Bronchial epithelial cell (primary cell): Measurements from ENCODE around the gene CCDC158. TPM values are rescaled to one million over a fixed set of nuclear protein-coding genes. Genes with fewer than 3 reads are reported as not detected.
A peak's percentile ranks its signal among the peaks of the same experiment; 100 is the strongest.

Source experiments
- DNase-seq: peaks from one replicate; pipeline ENCODE4 v3.0.0-alpha.2; 2010; ENCODE audit warnings: low read depth
- FAIRE-seq: peaks from 2 replicates; lab custom pipeline; 2011; peaks lifted over from hg19 to GRCh38; lab: Jason Lieb, UNC
- H3K27me3 ChIP-seq: 2 replicates; pipeline ENCODE4 v1.5.1; 2011; ENCODE audit warnings: low read length; ENCODE audit not compliant: control insufficient read depth, insufficient read depth
- H3K36me3 ChIP-seq: 2 replicates; pipeline ENCODE4 v1.5.1; 2011; ENCODE audit warnings: low read length; ENCODE audit not compliant: control insufficient read depth, insufficient read depth
- H3K4me3 ChIP-seq: 2 replicates; pipeline ENCODE4 v1.5.1; 2011; ENCODE audit warnings: mild to moderate bottlenecking, low read depth, low read length, control low read depth
- total RNA-seq: library from RNA; depleted of rRNA; stranded (reverse); fragments of >200 nt; gene quantifications from 2 replicates; pipeline ENCODE4 v1.2.1, GENCODE V29; 2014
- TF ChIP-seq, protein P1 (sequence below): IDR thresholded peaks from 2 replicates; pipeline ENCODE4 v1.5.1; 2011; ENCODE audit warnings: mild to moderate bottlenecking, moderate library complexity, low read length, control low read depth, inconsistent platforms; ENCODE audit not compliant: insufficient read depth, severe bottlenecking

CCDC158 gene
- total RNA-seq, 1 donor from 2014 or later = under 0.01 TPM

DNA sequence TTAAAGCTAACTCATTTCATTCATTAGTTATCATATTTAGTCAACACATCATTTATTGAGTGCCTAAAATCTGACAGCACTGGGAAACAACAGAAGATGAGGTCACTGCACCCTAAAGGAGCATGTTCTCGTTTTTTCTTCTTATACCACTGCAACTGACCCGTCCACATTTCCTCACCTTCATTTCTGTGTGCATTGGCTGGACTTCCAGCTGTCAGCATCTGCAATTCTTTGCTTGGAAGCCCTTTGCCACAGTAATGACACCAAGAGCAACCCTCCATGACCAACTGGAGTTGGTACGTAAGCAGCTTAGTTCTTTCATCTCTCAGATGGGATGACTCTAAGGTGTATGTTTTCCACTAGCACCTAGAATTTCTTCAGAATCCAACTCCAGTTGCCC is 27.3 kb upstream of the CCDC158 start:
- H3K27me3 ChIP-seq = no peaks in the 10 kb centered on the region
- TF ChIP-seq, protein P1, sequence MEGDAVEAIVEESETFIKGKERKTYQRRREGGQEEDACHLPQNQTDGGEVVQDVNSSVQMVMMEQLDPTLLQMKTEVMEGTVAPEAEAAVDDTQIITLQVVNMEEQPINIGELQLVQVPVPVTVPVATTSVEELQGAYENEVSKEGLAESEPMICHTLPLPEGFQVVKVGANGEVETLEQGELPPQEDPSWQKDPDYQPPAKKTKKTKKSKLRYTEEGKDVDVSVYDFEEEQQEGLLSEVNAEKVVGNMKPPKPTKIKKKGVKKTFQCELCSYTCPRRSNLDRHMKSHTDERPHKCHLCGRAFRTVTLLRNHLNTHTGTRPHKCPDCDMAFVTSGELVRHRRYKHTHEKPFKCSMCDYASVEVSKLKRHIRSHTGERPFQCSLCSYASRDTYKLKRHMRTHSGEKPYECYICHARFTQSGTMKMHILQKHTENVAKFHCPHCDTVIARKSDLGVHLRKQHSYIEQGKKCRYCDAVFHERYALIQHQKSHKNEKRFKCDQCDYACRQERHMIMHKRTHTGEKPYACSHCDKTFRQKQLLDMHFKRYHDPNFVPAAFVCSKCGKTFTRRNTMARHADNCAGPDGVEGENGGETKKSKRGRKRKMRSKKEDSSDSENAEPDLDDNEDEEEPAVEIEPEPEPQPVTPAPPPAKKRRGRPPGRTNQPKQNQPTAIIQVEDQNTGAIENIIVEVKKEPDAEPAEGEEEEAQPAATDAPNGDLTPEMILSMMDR = no peak
- FAIRE-seq = no peak
- no peaks in the 10 kb centered on the region for H3K36me3 ChIP-seq
- no peak for DNase-seq
- no peak overlapping the region for H3K4me3 ChIP-seq

DNA sequence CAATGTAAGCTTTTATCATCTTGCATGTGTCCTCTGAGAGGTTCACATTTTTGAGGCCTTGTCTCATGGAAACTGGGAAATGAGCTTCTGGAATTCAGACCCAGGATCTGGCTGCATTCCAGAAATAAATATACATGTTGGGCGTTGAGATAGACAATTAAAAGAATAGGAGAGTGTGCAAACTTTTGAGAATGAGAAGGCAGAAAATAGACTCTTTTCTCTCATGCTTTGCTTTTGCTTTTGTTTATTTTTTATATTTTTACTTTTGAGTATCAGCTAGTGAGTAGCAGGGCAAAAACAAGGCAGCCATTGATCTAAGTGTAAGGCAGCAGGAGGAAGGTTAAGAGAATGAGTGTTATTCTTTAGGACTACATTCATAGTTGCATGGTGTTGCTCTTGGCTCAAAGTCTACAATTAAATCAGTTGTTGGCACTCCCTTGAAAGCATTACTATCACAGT is 26.5 kb upstream of the CCDC158 start:
- Histone ChIP-seq H3K27me3 (no peaks in the 10 kb centered on the region), H3K36me3 (no peaks in the 10 kb centered on the region), H3K4me3 (no peak overlapping the region)
- TF ChIP-seq, protein P1 = no peak
- no peak for DNase-seq
- no peak for FAIRE-seq

DNA sequence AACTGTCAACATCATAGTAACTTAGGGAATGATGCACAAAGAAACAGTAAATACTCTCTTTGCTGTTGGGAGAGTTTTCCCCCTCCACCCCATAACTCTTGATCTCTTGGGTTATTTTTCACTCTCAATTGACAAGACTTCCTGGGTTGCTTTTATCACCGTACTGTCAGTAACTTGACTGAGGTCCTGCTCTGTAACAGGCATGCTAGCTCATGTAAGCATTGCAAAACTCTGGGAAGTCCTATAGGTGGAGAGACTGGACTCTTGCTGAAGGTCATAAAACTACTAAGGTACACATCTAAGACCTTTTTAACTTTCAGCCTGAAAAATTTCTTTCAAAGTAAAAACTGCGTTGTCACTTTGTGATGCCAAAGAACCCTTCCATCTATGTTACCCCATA is 25.0 kb upstream of the CCDC158 start:
- no peaks in the 10 kb centered on the region for H3K36me3 ChIP-seq
- H3K4me3 ChIP-seq = no peak overlapping the region
- FAIRE-seq = no peak
- no peaks in the 10 kb centered on the region for H3K27me3 ChIP-seq
- TF ChIP-seq, protein P1 = no peak
- DNase-seq = peak; percentile 60

DNA sequence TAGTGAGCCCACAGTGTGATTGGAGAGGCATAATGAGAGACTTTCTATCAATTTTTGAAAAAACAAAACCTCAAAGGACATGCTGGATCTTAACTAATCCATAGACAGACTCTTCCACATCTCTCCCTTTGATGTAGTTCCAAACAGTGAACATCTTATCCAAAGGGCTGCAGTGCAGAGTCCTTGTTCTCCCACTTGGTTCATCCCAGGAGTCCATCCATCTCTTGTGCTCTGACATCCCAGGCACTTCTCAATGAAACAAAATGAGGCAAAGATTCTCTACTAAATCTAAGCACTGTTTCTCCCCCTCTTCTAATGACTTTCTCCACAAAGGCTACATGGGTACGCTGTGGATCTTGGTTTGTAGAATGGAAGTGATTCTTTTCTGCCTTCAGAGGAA is 22.4 kb upstream of the CCDC158 start:
- FAIRE-seq (no peak), DNase-seq (no peak)
- Histone ChIP-seq H3K4me3 (no peak overlapping the region), H3K27me3 (no peaks in the 10 kb centered on the region), H3K36me3 (no peaks in the 10 kb centered on the region)
- TF ChIP-seq, protein P1 = no peak

DNA sequence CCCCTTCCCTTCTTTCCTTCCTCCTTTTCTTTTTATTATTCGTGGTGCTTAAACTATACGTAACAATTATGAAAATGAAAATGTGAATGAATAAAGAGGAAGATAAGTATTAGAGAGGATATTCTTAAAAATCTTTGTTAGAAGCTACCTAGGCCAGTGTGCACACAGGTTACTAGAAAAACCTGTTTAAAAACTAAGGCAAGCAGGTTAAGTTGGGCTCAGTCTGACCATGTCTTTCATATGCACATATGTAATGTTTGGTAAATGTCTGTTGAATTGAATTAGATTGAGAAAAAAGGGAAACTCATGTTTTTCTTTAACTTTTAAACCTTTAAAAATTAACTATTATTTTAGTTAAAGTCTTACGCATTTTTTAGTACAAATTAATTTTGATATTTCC is 21.9 kb upstream of the CCDC158 start:
- DNase-seq = no peak
- Histone ChIP-seq H3K4me3 (no peak overlapping the region), H3K36me3 (no peaks in the 10 kb centered on the region), H3K27me3 (no peaks in the 10 kb centered on the region)
- no peak for FAIRE-seq
- TF ChIP-seq, protein P1 = no peak

DNA sequence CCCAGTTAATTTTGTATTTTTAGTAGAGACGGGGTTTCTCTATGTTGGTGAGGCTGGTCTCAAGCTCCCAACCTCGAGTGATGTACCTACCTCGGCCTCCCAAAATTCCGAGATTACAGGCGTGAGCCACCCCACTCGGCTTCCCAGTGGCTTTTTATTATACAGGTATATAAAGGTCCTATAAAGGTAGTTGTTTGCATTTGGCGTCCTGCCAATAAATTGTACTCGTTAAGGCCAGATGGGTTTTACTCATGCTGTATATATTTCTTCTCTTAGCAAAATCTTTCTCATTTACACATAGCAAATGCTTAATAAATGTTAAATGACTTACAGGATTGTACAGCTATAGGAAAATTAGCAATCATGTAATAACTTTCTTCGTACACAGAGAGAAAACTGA is 20.9 kb upstream of the CCDC158 start:
- Histone ChIP-seq H3K4me3 (no peak overlapping the region), H3K36me3 (no peaks in the 10 kb centered on the region), H3K27me3 (no peaks in the 10 kb centered on the region)
- TF ChIP-seq, protein P1 = no peak
- no peak for FAIRE-seq
- DNase-seq = no peak
